Vagina (tissue), 2 donors: ENCODE results near the gene FGFR3. TPM values are rescaled to one million over a fixed set of nuclear protein-coding genes. Genes with fewer than 3 reads are reported as not detected.

Experiments used
- DNase-seq, 2 donors: peaks; one replicate each; pipeline ENCODE4 v3.0.0-alpha.2; 2017; ENCODE audit errors: extremely low spot score in 2 of 2
- H3K27ac ChIP-seq: fragments of 200-600 bp; sonication (generic); one replicate; pipeline ENCODE4 v1.5.1; 2019
- H3K27me3 ChIP-seq: fragments of 200-600 bp; sonication (generic); one replicate; pipeline ENCODE4 v1.5.1; 2019
- H3K36me3 ChIP-seq, 2 donors: fragments of 200-600 bp; sonication (generic); one replicate each; pipeline ENCODE4 v1.5.1; 2017 to 2019
- H3K4me1 ChIP-seq: fragments of 200-600 bp; sonication (generic); one replicate; pipeline ENCODE4 v1.5.1; 2019
- H3K4me3 ChIP-seq, 2 donors: fragments of 200-600 bp; sonication (generic); 1 replicate in 1 of 2; 2 replicates in 1 of 2; pipeline ENCODE4 v1.5.1; 2016 to 2019
- H3K9me3 ChIP-seq: fragments of 200-600 bp; sonication (generic); one replicate; pipeline ENCODE4 v1.5.1; 2019
- POLR2A ChIP-seq, 2 donors: fragments of 450-650 bp; IDR thresholded peaks; one replicate each; pipeline ENCODE4 v1.6.1; 2017; ENCODE audit warnings: antibody characterized with exemption in 2 of 2, mild to moderate bottlenecking in 2 of 2, moderate library complexity in 2 of 2
- POLR2AphosphoS5 ChIP-seq, 2 donors: sonication (generic); formaldehyde crosslinking; IDR thresholded peaks; one replicate each; pipeline ENCODE4 v1.9.0; 2017; ENCODE audit warnings: antibody characterized with exemption in 2 of 2, mild to moderate bottlenecking in 2 of 2, low read depth in 1 of 2; ENCODE audit not compliant: insufficient read depth in 1 of 2
- intact Hi-C: fragments of 100-400 bp; cut with DNase I; formaldehyde crosslinking; loops from one replicate; pipeline ENCODE4 v1.15.1; 2023
- total RNA-seq: library from RNA; depleted of rRNA; stranded (reverse); fragments of >200 nt; gene quantifications from one replicate; pipeline ENCODE4 v1.2.3, GENCODE V29; 2016
- TF ChIP-seq, protein P1 (sequence below), 3 experiments: fragments of 450-650 bp in 2 of 3; fragments of 200-600 bp in 1 of 3; sonication (generic) in 1 of 3; IDR thresholded peaks; one replicate each; pipeline ENCODE4 v1.5.1; 2017 to 2019; ENCODE audit warnings: antibody characterized with exemption in 3 of 3, mild to moderate bottlenecking in 2 of 3, moderate library complexity in 2 of 3

FGFR3 gene
- total RNA-seq, 1 donor from 2014 or later, result 96.5 TPM

DNA sequence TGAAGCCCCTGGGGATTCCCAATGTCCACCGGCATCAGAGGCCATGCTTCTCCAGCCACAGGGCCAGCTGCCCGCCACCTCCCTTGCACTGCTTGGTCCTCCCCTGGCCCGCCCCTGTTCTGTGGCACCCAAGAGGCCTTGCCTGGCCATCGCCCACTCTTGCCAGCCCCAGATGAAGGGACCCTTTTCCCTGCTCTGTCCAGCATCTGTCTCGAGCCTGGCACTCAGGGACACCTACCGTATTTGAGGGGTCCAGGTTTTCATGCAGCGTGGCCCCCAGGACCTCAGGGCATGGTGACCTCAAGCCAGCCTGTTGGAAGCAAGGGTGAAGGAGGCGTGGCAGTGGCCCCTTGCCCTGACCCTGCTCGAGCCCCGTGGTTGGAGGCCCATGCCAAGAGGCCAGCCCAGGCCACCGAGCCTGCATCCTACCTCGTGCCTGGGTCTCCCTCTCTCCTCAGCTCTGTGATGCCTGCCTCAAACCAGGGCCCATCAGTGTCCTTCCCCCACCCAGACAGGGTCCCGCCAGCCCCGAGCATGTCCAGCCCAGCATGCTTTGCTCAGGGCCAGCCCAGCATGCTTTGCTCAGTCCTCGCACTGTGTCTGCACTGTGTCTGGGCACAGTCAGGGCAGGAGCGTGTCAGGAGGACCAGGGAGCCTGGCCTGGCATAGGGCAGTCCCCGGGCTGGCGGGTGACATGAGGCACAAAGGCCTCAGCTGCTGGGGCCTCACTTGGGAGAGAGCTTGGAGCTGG lies 14.3 kb upstream of the FGFR3 start:
- Histone ChIP-seq H3K4me3 (no peak overlapping the region), H3K36me3 (no peaks in the 10 kb centered on the region), H3K27ac (no peak overlapping the region), H3K4me1 (peaks cover 23% of the 10 kb centered on the region), H3K27me3 (no peaks in the 10 kb centered on the region), H3K9me3 (no peaks in the 10 kb centered on the region)
- DNase-seq, result no peak
- intact Hi-C loops, result no loop called here
- TF ChIP-seq, protein P1, sequence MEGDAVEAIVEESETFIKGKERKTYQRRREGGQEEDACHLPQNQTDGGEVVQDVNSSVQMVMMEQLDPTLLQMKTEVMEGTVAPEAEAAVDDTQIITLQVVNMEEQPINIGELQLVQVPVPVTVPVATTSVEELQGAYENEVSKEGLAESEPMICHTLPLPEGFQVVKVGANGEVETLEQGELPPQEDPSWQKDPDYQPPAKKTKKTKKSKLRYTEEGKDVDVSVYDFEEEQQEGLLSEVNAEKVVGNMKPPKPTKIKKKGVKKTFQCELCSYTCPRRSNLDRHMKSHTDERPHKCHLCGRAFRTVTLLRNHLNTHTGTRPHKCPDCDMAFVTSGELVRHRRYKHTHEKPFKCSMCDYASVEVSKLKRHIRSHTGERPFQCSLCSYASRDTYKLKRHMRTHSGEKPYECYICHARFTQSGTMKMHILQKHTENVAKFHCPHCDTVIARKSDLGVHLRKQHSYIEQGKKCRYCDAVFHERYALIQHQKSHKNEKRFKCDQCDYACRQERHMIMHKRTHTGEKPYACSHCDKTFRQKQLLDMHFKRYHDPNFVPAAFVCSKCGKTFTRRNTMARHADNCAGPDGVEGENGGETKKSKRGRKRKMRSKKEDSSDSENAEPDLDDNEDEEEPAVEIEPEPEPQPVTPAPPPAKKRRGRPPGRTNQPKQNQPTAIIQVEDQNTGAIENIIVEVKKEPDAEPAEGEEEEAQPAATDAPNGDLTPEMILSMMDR (IDR thresholded peaks at IDR 0.05), result no peak
- no peak for TF ChIP-seq POLR2AphosphoS5 (IDR thresholded peaks at IDR 0.05; ENCODE audit: insufficient read depth in 1 of 2, low read depth in 1 of 2)
- TF ChIP-seq POLR2A (IDR thresholded peaks at IDR 0.05), result no peak

DNA sequence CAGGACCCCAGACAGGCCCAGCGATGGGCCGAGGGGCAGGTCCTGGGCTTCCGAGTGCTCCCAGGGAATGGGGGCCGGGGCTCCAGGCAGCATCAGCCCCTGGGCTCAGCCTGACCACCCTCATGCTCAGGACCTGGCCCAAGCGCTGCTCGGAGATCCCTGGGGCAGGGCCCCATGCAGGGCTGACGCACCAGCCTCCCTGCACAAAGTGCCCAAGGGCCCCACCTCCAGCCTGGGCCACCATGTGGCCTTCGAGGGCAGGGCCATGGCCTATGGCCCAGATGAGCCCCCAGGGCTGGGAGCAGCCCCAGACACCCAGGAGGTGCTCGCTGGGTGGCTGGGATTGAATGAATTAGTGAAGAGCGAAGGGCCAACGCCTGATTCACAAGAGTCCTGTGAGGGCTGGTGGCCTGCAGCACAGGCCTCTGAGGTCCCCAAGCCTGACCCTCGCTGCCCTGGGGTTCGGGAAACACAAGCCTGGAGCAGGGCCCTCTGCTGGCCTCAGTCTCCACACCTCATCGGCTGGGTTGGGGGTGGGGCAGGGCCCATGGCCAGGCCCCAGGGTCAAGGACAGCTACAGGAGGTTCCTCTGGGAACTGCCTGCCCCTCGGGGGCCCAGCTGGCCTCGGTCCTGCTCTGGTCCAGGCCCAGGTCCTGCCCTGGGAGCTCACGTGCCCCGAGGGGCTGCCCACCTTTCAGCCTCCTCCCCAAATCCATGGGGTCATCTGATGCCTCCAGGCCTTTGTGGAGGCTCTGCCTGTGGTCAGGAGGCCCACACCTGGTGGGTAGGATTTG lies 13.3 kb upstream of the FGFR3 start:
- TF ChIP-seq, protein P1 (IDR thresholded peaks at IDR 0.05), result no peak
- no peak for TF ChIP-seq POLR2A (IDR thresholded peaks at IDR 0.05)
- no peak for TF ChIP-seq POLR2AphosphoS5 (IDR thresholded peaks at IDR 0.05; ENCODE audit: insufficient read depth in 1 of 2, low read depth in 1 of 2)
- Histone ChIP-seq H3K36me3 (no peaks in the 10 kb centered on the region), H3K4me1 (peaks cover 33% of the 10 kb centered on the region), H3K27me3 (no peaks in the 10 kb centered on the region), H3K4me3 (no peak overlapping the region), H3K9me3 (no peaks in the 10 kb centered on the region), H3K27ac (no peak overlapping the region)
- intact Hi-C loops, result no loop called here
- no peak for DNase-seq

DNA sequence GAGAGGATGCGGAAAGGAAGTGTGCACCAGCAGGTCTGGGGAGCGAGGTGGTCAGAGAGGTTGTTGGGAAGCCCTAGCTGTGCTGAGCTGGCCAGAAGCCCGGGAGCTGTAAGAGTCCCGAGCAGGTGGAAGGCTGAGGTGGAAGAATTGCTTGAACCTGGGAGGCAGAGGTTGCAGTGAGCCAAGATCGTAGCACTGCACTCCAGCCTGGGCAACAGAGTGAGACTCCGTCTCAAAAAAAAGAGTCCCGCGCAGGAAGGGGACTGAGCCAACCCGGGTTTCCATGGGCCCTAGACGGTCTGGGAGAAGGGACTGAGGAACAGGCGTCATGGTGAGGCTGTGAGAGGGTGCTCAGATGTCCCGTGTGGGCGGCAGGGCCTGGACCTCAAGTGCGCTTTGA lies 12.7 kb upstream of the FGFR3 start:
- peaks cover 40% of the 10 kb centered on the region for H3K4me1 ChIP-seq
- intact Hi-C loops, result no loop called here
- TF ChIP-seq, protein P1 (IDR thresholded peaks at IDR 0.05), result no peak
- TF ChIP-seq POLR2AphosphoS5 (IDR thresholded peaks at IDR 0.05; ENCODE audit: insufficient read depth in 1 of 2, low read depth in 1 of 2) (no peak), POLR2A (IDR thresholded peaks at IDR 0.05) (no peak)
- no peak overlapping the region for H3K4me3 ChIP-seq
- H3K27me3 ChIP-seq, result no peaks in the 10 kb centered on the region
- H3K27ac ChIP-seq, result no peak overlapping the region
- DNase-seq, result no peak
- no peaks in the 10 kb centered on the region for H3K36me3 ChIP-seq
- no peaks in the 10 kb centered on the region for H3K9me3 ChIP-seq

DNA sequence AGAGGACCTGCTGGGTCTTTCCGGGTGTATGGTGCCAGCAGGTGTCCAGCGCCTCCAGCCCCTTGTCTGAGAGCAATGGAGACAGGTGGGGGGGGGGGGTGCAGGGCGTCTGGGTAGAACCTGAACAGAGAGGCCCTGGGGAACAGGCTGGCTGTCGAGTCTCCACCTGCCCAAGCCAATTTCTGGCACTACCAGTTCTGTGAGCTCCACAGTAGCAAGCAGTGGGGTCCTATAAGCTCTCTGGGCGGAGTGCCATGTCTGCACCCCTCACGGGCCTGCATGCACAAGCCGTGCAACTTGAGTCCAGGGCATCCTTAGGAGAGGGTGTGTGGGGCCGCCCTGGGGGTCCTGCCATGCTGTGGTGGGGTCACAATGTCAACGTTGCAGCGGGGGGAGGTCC lies 10.1 kb upstream of the FGFR3 start:
- H3K27me3 ChIP-seq, result no peaks in the 10 kb centered on the region
- TF ChIP-seq POLR2A (IDR thresholded peaks at IDR 0.05), result no peak
- TF ChIP-seq POLR2AphosphoS5 (IDR thresholded peaks at IDR 0.05; ENCODE audit: insufficient read depth in 1 of 2, low read depth in 1 of 2), result no peak
- TF ChIP-seq, protein P1 (IDR thresholded peaks at IDR 0.05), result no peak
- H3K4me1 ChIP-seq, result peaks cover 52% of the 10 kb centered on the region
- no peak for DNase-seq
- H3K36me3 ChIP-seq, result no peaks in the 10 kb centered on the region
- H3K27ac ChIP-seq, result no peak overlapping the region
- intact Hi-C loops, result no loop called here
- no peaks in the 10 kb centered on the region for H3K9me3 ChIP-seq
- no peak overlapping the region for H3K4me3 ChIP-seq

DNA sequence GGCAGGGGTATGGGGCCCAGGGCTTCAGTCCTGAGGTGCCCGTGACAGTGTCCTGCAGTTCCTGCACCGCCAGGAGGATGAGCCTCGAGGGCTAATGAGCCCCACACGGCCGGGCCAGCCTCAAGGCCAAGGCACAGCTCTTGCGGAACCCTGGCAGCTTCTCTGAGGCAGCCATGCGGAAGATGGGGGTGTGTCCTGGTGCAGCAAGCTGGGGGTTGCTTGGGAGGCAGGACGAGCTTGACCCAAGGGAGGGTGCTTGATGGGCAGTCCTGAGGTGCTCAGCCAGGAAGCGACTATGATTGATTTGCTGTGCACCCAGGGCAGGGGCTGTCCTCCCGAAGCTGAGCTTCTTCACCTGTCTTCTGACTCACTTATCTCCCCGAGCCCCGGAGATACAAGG lies 9.1 kb upstream of the FGFR3 start:
- Histone ChIP-seq H3K9me3 (no peaks in the 10 kb centered on the region), H3K4me1 (peaks cover 55% of the 10 kb centered on the region), H3K36me3 (no peaks in the 10 kb centered on the region), H3K27ac (no peak overlapping the region), H3K4me3 (no peak overlapping the region), H3K27me3 (no peaks in the 10 kb centered on the region)
- intact Hi-C loops, result no loop called here
- DNase-seq, result no peak
- TF ChIP-seq, protein P1 (IDR thresholded peaks at IDR 0.05), result no peak
